ENCODE measurements around the gene LFNG.

DNA sequence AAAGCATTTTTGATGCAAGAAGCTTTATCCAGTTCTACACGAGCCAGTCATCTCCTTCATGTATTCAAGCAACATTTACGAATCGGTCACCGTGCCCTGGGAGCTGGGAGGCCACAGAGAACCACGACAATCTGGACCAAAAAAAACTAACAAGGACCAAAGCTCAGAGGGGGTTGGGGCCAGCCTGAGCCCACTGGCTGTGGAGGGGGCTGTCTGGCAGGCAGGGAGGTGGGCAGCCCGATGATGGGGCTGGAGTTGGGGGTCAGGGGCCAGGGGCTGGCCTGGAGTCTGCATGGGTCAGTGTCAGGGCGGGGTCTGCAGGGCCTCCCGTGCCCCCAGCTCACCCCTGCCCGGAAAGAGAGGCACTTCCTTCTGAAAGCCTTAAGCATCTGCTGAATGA lies 30.9 kb upstream of the LFNG start:
- no peak for TF ChIP-seq POLR2AphosphoS5 (IDR thresholded peaks at IDR 0.05)
- TF ChIP-seq, protein P1, sequence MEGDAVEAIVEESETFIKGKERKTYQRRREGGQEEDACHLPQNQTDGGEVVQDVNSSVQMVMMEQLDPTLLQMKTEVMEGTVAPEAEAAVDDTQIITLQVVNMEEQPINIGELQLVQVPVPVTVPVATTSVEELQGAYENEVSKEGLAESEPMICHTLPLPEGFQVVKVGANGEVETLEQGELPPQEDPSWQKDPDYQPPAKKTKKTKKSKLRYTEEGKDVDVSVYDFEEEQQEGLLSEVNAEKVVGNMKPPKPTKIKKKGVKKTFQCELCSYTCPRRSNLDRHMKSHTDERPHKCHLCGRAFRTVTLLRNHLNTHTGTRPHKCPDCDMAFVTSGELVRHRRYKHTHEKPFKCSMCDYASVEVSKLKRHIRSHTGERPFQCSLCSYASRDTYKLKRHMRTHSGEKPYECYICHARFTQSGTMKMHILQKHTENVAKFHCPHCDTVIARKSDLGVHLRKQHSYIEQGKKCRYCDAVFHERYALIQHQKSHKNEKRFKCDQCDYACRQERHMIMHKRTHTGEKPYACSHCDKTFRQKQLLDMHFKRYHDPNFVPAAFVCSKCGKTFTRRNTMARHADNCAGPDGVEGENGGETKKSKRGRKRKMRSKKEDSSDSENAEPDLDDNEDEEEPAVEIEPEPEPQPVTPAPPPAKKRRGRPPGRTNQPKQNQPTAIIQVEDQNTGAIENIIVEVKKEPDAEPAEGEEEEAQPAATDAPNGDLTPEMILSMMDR (IDR thresholded peaks at IDR 0.05), result no peak
- TF ChIP-seq EP300 (IDR thresholded peaks at IDR 0.05), result no peak
- no peak for TF ChIP-seq POLR2A (IDR thresholded peaks at IDR 0.05)

Measured in upper lobe of left lung (tissue), 4 donors.